Stimulated activated CD4-positive, alpha-beta T cell treated with anti-CD3 and anti-CD28 coated beads, Interleukin-12 subunit alpha, Interleukin-12 subunit beta, amount 100 ng/mL, for 4 hours (primary cell): Measurements from ENCODE around the gene ULK4.
"Not testable (repeated sequence)": the region's sequence is repeated elsewhere in the genome, so short reads cannot be mapped to it uniquely, and the experiment has no call there.

Experiments
- DNase-seq: peaks from one replicate; pipeline ENCODE4 v3.0.0-alpha.2; 2020

The ULK4 gene

DNA sequence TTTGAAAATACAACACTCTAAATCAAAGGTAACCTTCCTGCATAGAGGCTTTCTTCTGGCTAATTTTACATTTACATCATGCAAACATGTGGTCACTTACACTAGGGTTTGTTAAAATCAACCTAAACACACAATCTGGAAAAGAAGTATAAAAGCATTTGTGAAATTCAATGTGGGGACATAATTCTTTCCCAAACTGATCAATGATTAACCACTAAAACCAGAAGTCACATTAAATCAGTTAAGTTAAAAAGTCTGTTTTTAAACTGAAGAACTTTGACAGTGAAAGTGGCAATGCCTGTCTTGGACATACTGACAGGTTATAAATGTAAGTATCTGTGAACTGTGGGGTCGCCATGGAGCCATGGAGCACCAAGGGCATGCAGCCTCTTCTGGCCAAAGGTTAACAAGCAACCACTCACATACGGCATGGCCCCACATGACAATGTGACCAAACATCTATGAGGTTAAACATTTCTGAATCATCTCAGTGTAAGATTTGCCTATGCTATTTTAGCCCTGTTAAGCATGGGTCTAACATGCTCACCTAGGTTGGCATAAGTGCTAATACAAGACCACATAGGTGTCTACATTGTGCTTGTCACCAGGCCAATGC is 484.4 kb downstream of the ULK4 start:
- DNase-seq = no peak

DNA sequence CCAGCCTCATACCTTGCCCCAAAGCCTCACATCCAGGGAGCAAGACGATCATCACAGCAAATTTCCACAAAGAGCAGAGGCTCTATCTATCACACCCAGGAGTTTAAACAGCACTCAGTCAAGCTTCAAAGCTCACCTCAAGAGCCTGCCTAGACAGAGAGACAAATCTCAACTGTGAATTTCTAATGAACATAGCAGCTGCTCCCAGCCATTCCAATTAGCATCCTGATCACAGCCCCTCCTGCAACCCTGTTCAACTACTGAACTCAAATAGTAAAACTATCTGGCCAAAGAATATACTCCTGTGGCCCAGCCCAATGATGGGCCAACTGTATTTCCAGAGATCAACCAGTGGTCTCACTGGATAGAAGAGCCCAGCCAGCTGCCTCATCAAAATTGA is 492.8 kb downstream of the ULK4 start:
- DNase-seq = no peak

DNA sequence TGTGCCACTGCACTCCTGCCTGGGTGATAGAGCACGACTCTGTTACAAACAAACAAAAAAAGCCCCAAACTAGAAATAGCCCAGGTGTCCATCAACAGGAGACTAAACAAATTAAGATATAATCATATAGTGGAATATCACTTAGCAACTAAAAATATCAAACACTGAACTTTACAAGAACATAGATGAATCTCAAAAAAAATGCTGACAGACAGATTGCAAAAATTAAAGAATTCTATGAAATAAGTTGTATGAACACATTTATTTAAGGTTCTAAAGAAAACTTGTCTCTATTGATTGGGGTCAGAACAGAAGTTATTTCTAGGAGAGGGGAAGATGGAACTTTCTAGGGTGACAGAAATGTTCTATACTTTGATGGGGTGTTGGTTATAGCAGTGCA is 494.4 kb downstream of the ULK4 start:
- no peak for DNase-seq

DNA sequence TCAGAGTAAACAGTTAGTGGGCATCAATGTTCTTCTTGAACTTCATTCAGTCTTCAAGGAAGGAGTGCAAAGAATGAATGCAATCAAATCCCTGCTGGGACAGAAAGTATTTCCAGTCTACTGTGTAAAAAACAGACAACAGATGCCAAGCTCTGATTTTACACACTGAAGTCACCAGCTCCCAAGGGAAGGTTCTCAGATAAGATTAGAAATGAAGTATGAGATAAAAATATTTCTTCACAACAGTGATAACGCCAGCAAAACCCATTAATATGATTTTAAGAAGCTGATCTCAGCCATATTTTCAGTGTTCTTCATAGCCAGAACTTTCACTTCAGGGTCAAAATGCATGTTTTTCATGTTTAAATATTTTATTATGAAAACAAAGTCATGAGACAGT is 497.0 kb downstream of the ULK4 start:
- no peak for DNase-seq

DNA sequence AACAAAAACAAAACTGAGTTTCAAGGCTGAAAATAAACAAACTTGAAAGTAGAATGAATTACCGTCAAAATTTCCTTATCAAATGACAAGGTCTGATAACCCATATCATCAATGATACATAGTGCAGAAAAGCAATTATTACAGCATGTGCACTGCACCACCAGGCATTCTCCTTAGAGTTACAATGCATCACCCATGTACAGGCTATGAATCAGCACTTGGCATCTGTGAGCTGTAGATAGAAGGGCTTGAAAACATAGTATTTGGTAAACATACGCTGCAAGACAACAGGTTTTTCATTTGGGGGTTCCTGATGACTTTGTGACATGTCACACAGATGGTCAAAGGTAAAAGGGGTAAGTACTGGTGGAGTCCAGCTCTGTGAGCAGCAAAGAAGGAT is 497.5 kb downstream of the ULK4 start:
- DNase-seq = no peak

DNA sequence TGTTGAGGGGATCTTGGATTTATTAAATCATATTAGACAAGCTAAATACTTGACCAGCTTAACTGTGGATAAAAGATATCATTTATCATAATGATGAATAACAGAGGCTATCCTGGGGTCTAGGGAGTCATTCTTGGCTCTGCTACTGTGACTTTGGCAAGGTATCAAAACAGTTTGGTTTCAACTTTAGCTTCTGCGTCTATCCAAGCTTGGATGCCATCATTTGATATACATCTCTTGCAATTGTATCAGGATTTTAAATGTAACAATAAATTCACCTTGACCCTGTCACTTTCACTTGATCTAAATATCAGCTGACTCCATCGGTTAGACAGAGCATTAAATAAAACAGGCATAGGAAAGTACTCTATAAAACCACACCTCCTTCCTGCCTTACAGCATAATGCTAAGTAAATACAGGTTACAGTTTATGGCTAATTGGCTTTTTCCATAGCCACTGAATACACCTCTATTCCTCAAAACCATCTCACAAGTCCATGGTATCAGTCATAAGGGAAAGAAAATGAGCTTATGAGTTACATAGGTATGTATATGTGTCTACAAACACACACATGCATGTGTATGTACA is 499.7 kb downstream of the ULK4 start:
- DNase-seq = no peak

DNA sequence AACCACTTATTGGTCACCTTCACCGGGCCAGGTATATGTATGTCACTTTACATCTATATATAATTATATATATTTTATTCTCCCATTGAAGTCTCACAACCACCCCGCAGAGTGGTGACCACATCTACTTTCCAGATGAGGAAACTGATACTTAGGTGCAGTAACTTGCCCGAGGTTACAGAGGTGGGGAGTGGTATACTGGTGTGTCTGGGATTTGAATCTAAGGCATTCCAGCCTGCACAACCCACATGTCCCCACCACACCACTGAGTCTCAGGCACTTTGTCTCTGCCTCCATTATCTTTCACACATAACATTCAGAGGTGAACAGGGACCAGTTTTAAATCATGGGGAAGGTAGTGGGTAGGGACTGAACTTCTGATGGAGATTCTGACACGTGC is 501.2 kb downstream of the ULK4 start:
- DNase-seq = no peak

DNA sequence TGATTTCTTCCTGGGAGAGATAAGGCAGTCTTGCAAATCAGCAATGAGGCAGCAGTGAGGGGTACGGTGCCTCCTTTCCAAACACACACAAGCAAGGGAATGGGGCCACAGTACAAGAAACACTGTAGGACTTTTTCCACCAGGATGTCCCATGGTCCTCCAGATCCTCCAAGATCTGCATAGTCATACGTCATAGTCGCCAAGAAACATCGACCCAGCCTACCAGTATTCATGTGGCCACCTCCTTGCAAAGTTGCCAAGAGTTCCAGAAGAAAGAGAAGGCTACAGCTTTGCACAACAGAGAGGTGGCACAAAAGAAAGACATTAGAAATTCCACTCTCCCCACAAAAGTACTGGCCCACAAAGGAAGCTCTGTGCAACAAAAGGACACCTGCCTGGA is 504.7 kb downstream of the ULK4 start:
- DNase-seq = no peak

DNA sequence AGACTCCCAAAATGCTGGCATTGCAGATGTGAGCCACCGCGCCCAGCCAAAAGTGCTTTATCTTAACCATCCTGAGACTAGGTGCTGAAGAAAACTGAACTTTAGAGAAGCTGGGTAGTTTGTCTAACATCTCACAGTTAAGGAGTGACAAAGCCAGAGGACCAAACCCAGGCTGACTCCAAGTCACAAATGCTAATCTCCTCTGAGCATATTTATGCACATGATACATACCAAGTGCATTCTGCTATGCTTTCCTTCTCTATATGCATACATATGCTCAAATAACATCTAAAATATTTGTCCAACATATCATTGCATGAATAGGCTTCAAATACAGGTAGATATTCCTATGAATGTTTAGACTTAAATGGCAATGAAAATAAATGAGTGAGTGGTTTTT is 505.7 kb downstream of the ULK4 start:
- no peak for DNase-seq

DNA sequence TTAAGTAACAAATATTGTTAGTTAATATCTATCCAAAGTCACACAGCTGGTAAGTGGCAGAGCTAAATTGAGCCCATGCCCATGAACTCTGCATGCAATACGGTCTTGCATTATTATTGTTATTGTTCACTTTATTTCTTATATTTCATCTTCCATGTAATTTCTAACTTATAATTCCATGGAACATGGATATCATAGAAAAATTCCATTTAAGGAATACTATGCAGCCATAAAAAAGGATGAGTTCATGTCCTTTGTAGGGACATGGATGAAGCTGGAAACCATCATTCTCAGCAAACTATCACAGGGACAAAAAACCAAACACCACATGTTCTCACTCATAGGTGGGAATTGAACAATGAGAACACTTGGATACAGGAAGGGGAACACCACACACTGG is 508.3 kb downstream of the ULK4 start:
- not testable (repeated sequence) for DNase-seq

DNA sequence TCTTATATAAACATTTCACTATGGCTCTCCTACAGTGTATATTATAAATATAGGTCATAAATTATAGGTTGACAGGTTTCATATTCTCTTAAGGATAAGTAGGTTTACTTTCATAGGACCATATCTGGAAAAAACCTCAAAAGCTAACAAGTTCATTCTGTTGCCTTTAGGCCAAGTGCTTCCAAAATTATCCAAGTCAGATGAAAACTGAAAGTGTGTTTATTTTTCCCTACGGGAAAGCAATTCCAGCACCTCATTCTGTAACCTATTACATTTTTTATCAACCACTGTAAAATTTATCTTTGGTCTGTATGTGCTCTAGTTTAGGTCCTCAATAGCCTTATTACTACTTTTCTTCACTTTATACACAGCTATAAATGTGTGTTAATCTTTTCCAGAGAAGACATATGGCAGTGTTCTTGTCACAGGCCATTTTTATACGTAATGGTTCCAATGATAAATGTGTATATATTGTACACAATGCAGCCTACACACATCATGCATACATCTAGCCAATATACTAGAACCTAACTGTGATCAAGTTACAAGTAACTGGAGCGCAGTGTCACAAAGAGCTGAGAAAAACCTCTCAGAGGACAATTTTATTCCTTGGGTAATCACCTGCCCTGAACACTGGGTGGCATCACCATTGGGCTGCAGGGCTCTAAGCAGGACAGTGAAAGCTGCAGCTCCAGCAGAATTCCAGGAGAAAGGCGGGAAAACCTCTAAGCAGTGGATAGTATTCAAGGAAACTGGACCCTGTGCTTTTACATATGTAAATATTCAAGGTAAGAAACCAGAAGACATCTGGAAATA is 511.3 kb downstream of the ULK4 start:
- DNase-seq = no peak

DNA sequence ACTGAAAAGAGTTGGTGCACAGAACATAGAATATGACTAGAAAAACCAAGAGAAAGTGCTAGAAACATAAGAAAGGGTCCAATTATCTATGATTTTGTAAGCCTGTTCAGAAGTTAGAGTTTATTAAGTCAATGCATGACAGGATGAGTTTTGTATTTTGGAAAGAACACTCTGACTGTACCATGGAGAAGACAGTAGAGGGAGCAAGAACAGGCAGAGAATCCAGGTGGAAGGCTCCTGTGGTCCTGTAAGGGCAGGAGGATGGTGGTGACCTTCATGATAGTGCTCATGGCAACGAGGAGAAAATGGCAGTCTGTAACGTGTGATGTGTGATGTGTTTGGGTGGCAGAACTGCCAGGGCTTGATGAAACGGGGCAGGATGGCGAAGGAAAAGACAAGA is 513.5 kb downstream of the ULK4 start:
- DNase-seq = no peak

DNA sequence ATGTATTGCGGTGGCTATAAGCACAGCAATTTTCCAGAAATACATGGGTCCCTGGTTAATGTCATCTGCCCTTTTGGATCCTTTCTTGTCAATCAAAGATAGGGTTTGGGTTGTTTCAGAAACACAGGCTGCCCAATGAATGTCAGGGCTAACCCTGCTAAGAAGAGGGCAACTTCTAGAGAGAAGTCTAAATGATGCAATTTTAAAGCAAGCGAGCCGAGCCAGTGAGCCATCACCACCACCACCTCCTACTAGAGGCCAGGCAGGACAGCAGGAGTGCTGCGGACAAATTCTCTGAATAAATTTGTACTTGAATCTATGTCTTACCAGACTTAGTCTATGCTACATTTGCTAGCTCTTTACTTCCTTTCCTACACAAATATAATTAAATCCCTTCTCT is 514.2 kb downstream of the ULK4 start:
- no peak for DNase-seq

DNA sequence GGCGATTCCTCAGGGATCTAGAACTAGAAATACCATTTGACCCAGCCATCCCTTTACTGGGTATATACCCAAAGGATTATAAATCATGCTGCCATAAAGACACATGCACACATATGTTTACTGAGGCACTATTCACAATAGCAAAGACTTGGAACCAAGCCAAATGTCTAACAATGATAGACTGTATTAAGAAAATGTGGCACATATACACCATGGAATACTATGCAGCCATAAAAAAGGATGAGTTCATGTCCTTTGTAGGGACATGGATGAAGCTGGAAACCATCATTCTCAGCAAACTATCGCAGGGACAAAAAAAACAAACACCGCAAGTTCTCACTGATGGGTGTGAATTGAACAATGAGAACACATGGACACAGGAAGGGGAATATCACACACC is 515.6 kb downstream of the ULK4 start:
- DNase-seq = not testable (repeated sequence)

DNA sequence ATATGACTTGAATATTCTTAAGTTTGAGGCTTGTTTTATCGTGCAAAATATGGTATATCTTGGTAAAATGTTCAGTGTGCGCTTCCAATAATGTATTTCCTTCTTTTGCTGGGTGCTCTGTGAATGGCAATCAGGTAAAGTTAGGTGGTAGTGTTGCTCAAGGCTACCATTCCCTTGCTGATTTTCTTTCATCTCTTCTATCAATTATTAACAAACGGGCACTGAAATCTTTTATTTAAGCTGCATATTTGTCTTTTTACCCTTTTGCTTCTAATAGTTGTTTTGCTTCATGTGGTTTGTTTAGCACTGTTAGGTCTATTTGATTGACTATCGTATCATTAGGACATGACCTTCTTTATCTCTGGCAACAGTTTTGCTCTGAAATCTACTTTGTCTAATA is 520.3 kb downstream of the ULK4 start:
- DNase-seq = no peak

DNA sequence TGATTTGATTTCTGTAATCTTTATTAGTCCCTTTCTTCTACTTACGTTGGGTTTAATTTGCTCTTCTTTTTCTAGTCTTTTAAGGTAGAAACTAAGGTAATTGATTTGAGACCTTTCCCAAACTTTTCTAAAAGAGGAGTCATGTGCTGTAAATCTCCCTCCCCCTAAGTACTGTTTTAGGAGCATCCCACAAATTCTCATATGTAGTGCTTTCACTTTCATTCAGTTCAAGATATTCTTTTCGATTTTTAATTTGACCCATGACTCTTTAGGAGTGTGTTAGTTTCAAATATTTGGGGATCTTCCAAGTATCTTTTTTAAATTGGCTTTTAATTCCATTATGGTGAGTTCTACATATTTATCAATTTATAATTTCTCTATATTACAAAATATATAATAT is 520.8 kb downstream of the ULK4 start:
- DNase-seq = no peak

DNA sequence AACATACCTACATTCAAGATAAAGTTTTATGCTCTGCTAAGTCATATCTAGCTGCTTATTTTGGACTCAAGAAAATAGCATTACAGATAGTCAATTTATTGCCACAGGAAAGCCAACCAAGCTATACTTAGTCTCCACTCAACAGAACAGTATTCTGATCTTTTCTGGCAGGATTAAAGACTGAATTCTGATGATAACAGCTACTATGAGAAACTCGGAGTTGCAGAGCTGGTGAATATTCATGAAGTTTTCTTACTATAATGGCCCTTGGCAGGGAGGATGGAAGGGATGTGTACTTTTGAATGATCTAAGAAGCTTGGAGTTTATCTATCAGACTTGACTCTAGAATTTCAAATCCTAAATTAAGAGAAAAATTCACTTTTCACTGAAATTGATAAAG is 524.9 kb downstream of the ULK4 start:
- no peak for DNase-seq

DNA sequence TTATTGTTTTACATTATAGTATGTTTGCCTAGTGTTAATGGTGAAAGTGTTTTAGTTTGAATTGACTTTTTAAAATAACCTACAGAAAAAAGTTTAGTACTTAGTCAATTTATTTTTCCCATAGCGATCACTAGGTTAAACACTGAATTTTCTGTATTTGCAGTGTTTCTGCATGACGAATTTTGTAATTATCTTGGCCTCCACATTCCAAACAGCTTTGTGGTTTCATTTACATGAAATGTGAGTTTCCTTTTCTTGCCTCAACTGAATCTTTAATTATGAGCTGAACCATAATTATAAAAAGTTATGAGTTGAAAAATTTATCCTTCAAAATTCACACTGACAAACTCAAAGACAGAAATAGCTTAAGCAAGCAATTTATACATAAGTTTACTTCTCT is 527.1 kb downstream of the ULK4 start:
- no peak for DNase-seq

DNA sequence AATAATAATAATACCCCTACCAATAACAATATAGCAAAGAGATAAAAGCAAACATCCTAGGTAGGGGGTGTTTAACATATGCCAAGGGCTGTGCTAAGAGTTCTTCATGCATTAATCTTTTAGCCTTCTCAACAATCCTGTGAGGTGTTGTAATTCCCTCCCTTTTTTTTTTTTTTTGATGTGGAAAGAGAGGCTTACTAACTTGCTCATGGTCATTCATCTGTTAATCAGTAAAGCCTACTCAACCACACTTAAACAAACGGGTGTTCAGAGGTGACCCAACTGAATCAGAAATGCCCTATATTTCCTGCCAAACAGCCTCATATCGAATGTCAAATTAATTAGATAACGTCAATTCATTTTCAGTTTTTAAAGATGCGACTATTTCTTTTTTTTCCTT is 530.5 kb downstream of the ULK4 start:
- DNase-seq = no peak

DNA sequence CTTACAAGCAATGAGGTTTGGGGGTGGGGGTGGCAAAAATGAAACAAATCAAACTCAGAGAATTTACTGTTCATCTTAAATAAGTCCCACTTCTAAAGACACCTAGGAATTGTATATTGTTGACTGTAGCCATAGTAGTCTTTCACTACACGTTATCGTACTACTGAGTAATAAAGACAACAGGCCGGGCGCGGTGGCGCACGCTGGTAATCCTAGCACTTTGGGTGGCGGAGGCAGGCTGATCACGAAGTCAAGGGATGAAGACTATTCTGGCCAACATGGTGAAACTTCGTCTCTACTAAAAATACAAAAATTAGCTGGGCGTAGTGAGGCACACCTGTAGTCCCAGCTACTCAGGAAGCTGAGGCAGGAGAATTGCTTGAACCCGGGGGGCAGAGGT is 531.0 kb downstream of the ULK4 start:
- no peak for DNase-seq

DNA sequence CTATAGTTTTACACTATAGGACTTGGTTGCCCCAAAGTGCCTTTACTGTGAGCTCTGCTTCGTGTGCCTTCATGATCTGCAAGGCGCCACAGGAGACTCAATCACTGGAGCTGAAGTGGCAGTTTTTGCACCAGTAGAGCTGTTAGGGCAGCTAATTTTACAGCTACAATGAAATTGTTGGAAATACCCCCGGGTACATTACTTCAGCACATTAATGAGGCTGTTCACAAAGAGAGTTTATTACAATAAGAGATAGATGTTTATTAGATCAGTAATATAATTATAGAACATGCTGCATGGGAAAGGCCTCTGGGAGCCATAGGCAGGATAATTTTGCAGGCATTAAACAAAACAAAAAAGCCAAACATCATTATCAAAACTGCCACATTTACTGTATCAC is 531.5 kb downstream of the ULK4 start:
- DNase-seq = no peak

DNA sequence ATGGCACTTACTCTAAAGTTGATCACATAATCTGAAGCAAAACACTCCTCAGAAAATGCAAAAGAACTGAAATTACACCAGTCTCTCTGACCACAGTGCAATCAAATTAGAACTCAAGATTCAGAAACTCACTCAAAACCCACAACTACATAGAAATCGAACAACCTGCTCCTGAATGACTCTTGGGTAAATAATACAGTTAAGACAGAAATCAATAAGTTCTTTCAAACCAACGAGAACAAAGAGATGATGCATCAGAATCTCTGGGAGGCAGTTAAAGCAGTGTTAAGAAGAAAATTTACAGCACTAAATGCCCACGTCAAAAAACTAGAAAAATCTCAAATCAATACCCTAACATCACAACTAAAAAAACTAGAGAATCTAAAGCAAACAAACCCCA is 535.4 kb downstream of the ULK4 start:
- DNase-seq = no peak

DNA sequence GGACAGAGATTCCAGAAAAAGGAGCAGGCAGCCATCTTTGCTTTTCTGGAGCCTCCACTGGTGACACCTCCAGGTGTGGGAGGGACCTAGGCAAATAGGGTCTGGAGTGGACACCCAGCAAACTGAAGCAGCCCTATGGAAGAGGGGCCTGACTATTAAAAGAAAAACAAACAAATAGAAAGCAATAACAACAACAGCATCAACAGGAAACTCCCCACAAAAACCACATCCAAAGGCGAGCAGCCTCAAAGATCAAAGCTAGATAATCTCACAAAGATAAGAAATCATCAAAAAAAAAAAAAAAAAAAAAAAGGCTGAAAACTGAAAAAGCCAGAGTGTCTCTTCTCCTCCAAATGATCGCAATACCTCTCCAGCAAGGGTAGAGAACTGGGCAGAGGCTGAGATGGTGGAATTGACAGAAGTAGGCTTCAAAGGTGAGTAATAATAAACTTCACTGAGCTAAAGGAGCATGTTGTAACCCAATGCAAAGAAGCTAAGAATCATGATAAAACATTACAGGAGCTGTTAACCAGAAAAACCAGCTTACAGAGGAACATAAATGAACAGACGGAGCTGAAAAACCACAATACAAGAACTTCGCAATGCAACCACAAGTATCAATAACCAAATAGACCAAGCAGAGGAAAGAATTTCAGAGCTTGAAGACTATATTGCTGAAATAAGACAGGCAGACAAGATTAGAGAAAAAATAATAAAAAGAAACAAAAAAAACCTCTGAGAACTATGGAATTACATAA is 537.2 kb downstream of the ULK4 start:
- DNase-seq = no peak

DNA sequence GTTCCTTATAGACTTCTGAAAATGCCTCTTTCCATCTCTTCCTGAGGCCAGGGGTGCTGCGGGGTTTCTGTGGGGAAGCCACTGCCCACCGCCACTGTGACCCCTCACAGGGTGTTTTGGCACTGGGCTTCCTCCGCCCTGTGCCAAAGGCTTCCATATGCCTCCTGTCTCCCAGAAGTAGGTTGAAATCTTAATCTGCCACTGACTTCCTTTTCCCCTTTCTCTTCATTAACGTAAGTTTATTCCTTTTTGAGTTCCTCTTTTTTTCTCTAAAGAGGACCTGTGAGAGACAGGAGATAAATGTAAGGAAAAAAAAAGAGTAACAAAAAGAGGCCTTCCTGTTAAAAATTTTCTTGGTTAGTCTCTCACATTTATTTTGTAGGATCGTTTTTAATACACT is 542.1 kb downstream of the ULK4 start:
- DNase-seq = no peak
